NCI-H446 (cell line): Measurements from ENCODE around the gene FOXF1.

Source experiments
- DNase-seq, 2 experiments: peaks; one replicate each; lab custom pipeline; 2025; lab: John Stamatoyannopoulos, UW

FOXF1 gene

GRCh38 chr16:86492961-86493629, 17.2 kb upstream of the FOXF1 start:
- DNase-seq, result no peak

GRCh38 chr16:86494039-86494564, 16.2 kb upstream of the FOXF1 start:
- no peak for DNase-seq

- no peak for DNase-seq
These were observed 15.6 kb upstream of the FOXF1 start for GRCh38 chr16:86494565-86495356.

GRCh38 chr16:86495357-86495701, 15.0 kb upstream of the FOXF1 start:
- no peak for DNase-seq

GRCh38 chr16:86495756-86496261, 14.5 kb upstream of the FOXF1 start:
- DNase-seq, result no peak

- no peak for DNase-seq
These were observed 13.9 kb upstream of the FOXF1 start for GRCh38 chr16:86496262-86496928.

DNA sequence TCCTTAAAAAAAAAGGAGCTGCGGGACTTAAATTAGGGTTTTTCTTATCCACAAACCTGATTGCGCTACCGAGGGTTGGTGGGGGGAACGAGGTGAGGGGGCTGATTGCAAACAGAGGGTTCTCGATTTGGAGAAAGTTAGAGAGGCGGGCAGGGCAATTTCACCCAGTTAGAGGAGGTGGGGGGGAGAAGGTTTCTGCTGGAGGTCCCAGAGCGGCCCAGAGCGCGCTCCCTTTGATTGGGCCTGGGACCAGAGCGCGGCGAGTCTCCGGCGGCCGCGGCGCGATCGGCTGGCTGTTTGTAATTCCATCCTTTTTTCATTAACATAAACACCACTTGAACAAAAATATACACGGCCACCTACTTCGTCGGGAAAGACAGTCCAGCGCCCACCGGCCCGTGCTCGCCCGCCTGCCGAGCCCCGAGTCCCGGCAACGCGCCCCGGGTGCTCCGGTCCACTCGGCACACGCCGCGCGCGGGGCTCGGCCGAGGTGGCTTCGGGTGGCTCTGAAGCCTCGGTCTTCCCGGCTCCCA, 13.3 kb upstream of the FOXF1 start:
- no peak for DNase-seq

DNA sequence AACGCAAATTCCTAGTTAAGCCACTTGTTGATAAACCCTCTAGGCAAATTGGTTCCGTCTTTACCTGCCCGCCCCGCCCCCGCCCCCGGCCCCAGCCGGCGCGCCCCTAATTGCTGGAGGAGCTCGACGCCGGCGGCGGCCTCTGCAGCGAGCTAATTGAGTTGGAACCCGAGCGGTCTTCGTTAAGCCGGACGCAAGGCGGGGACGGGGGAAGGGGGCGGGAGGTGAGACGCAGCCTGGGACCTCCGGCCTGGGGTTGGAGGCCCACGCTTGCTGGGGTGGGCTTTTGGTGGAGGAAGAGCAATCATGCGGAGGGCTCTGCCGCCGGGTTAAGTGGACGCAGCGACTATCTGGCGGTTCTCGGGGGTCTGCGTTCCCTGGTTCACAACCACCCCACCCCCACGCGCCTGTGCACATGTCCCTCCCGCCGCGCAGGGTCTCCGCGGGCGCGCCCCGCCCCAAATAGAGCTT, 12.7 kb upstream of the FOXF1 start:
- no peak for DNase-seq

GRCh38 chr16:86498155-86498670, 12.1 kb upstream of the FOXF1 start:
- DNase-seq, result no peak

GRCh38 chr16:86498671-86499439, 11.5 kb upstream of the FOXF1 start:
- no peak for DNase-seq

DNA sequence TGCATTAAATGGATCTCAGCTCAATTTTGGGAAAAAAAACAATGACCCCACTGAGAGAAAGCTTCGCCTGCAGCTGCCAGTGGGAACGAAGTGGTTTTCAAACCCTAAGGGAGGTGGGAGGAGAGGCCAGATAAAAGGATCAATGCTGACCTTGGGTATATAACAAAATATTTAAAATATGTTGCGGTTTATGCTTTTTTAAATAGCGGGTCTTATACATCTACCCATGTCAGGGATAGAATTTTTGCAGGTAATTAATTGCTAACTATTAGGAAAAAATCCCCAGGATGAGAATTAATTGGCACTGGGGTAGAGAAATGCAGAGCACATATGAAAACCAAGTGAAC, 10.9 kb upstream of the FOXF1 start:
- DNase-seq, result no peak

GRCh38 chr16:86499889-86500707, 10.2 kb upstream of the FOXF1 start:
- no peak for DNase-seq

GRCh38 chr16:86500708-86501510, 9.4 kb upstream of the FOXF1 start:
- no peak for DNase-seq

- DNase-seq, result no peak
These were observed 8.1 kb upstream of the FOXF1 start for GRCh38 chr16:86501989-86502855.

GRCh38 chr16:86502856-86503748, 7.2 kb upstream of the FOXF1 start:
- no peak for DNase-seq

DNA sequence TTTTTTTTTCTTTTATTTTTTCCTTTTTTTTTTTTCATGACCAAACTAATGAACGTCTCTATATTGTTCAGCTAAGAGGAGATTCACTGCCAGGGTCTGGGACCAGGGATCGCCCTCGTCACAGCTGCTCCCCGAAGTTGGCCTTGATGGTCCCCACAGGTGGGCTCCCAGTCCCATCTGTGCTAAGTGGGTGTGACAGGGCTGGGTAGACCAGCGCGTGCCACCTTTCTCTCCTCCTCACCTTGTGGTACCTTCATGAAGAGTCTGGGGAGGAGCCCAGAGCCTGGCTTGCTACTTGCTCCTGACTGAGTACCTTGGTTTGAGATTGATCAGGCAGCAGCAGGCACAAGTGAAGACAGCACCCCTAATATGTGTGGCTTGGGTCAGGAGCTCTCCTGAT, 6.5 kb upstream of the FOXF1 start:
- DNase-seq, result no peak

DNA sequence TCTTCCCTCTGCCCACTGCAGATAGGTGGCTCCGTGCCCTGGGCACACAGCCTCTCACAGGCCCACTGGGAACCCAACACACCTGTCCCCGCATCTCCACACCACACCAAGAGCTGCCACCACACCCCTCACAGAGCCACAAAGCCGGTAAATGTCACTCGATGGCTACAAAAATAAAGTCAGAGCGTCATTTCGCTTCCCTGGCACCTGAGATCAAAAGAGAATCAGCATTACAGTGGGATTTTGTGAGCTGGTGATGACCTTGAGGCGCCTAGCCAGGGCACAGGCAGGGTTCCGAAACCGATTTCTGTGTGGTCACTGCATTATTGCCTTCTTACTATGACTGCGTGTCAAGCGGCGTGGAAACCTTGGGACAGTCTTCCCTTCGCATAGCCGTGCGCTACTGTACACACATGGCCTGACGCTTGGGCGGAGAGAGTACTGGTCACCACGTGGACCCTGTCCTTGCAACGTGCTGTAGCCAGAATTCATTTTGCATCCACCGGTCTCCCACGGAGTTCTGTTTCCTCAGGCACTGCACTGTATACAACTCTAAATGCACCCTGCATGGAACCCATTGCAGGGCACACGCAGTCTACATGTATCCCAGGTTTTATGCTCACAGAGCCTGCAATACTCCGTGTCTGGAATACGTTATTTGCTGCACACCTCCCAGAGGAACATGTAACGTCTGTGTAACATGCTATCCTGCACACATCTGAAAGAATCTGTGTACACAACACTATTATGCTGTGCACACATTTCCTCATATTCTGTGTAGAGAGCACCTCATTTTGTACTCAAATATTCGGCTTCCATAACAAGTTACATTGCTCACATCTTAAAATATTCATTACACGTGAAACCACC, 5.8 kb upstream of the FOXF1 start:
- no peak for DNase-seq
